DOHH2 (cell line): ENCODE measurements around the gene CR1.

ENCODE experiments used
- H3F3A ChIP-seq: fragments of 200-600 bp; sonication (generic), shearing (Covaris generic); 2 replicates; pipeline ENCODE4 v1.6.0; 2016; ENCODE audit warnings: antibody characterized with exemption, mild to moderate bottlenecking; ENCODE audit not compliant: control insufficient read depth, insufficient read depth
- H3K27ac ChIP-seq: fragments of 200-600 bp; sonication (generic); 2 replicates; pipeline ENCODE4 v1.5.1; 2014; ENCODE audit warnings: low read depth, mild to moderate bottlenecking, low read length, moderate library complexity
- H3K27me3 ChIP-seq: fragments of 200-600 bp; sonication (generic); 2 replicates; pipeline ENCODE4 v1.6.1; 2014; ENCODE audit warnings: mild to moderate bottlenecking, low read length, mixed read lengths; ENCODE audit not compliant: control insufficient read depth
- H3K36me3 ChIP-seq: fragments of 200-600 bp; sonication (generic); 2 replicates; pipeline ENCODE4 v1.6.1; 2014; ENCODE audit warnings: mild to moderate bottlenecking, low read length, moderate library complexity, mixed read lengths; ENCODE audit not compliant: control insufficient read depth
- H3K4me1 ChIP-seq: fragments of 200-600 bp; sonication (generic); 2 replicates; pipeline ENCODE4 v1.6.1; 2014; ENCODE audit warnings: mild to moderate bottlenecking, low read length, mixed read lengths; ENCODE audit not compliant: control insufficient read depth
- H3K4me2 ChIP-seq: fragments of 200-600 bp; sonication (generic); 2 replicates; pipeline ENCODE4 v1.6.0; 2014; ENCODE audit warnings: mild to moderate bottlenecking, low read length, moderate library complexity
- H3K4me3 ChIP-seq: fragments of 200-600 bp; sonication (generic); 2 replicates; pipeline ENCODE4 v1.5.1; 2014; ENCODE audit warnings: mild to moderate bottlenecking, low read length, mixed read lengths
- H3K79me2 ChIP-seq: fragments of 200-600 bp; sonication (generic); 2 replicates; pipeline ENCODE4 v1.6.1; 2014; ENCODE audit warnings: mild to moderate bottlenecking, low read length, mixed read lengths; ENCODE audit not compliant: control insufficient read depth
- H3K9me2 ChIP-seq: fragments of 200-600 bp; sonication (generic); replicated peaks from 2 replicates; pipeline ENCODE4 v1.6.1; 2014; ENCODE audit warnings: mild to moderate bottlenecking, low read length, mixed read lengths; ENCODE audit not compliant: control insufficient read depth
- H3K9me3 ChIP-seq: fragments of 200-600 bp; sonication (generic); 2 replicates; pipeline ENCODE4 v1.6.1; 2014; ENCODE audit warnings: antibody characterized with exemption, low read length, mixed read lengths; ENCODE audit not compliant: control insufficient read depth, insufficient read depth
- H4K20me1 ChIP-seq: fragments of 200-600 bp; sonication (generic); 2 replicates; pipeline ENCODE4 v1.6.0; 2014; ENCODE audit warnings: low read depth, mild to moderate bottlenecking, antibody characterized with exemption, low read length, moderate library complexity; ENCODE audit not compliant: control insufficient read depth, insufficient read depth
- EZH2phosphoT487 ChIP-seq: fragments of 200-600 bp; sonication (generic); IDR thresholded peaks from 2 replicates; pipeline ENCODE4 v1.6.1; 2017; ENCODE audit warnings: borderline replicate concordance, mild to moderate bottlenecking, antibody characterized with exemption, low read length, moderate library complexity, mixed read lengths
- TF ChIP-seq, protein P1 (sequence below): fragments of 200-600 bp; sonication (generic); IDR thresholded peaks from one replicate; pipeline ENCODE4 v1.5.1; 2014; ENCODE audit warnings: antibody characterized with exemption, mild to moderate bottlenecking, low read depth, low read length; ENCODE audit not compliant: poor library complexity, severe bottlenecking

The CR1 gene

GRCh38 chr1:207495801-207496792 is at the start of gene CR1:
TSS of gene CR1 (plus strand) at chr1:207496157. CDS start at chr1:207496268, 111 bp downstream.
- peaks cover 5% of the 10 kb centered on the region; the same call in 1 of the 2 replicates for H3K4me1 ChIP-seq
- no peaks in the 10 kb centered on the region for H3K9me2 ChIP-seq
- peaks cover 45% of the 10 kb centered on the region for H3K27me3 ChIP-seq
- no peaks in the 10 kb centered on the region for H3K79me2 ChIP-seq
- no peak within 1 kb of the TSS for H3K27ac ChIP-seq
- peak within 1 kb of the TSS; percentile 35 for H3K4me3 ChIP-seq
- no peak for TF ChIP-seq EZH2phosphoT487
- TF ChIP-seq, protein P1, sequence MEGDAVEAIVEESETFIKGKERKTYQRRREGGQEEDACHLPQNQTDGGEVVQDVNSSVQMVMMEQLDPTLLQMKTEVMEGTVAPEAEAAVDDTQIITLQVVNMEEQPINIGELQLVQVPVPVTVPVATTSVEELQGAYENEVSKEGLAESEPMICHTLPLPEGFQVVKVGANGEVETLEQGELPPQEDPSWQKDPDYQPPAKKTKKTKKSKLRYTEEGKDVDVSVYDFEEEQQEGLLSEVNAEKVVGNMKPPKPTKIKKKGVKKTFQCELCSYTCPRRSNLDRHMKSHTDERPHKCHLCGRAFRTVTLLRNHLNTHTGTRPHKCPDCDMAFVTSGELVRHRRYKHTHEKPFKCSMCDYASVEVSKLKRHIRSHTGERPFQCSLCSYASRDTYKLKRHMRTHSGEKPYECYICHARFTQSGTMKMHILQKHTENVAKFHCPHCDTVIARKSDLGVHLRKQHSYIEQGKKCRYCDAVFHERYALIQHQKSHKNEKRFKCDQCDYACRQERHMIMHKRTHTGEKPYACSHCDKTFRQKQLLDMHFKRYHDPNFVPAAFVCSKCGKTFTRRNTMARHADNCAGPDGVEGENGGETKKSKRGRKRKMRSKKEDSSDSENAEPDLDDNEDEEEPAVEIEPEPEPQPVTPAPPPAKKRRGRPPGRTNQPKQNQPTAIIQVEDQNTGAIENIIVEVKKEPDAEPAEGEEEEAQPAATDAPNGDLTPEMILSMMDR, result no peak
- H4K20me1 ChIP-seq, result no peaks in the 10 kb centered on the region
- no peaks in the 10 kb centered on the region for H3K36me3 ChIP-seq
- peak within 1 kb of the TSS; percentile 6 for H3K4me2 ChIP-seq
- H3K9me3 ChIP-seq, result no peaks in the 10 kb centered on the region
- H3F3A ChIP-seq, result no peaks in the 10 kb centered on the region

- Histone ChIP-seq H3K36me3 (no peaks in the 10 kb centered on the region), H3F3A (no peaks in the 10 kb centered on the region), H3K4me1 (peaks cover 15% of the 10 kb centered on the region), H3K27me3 (peaks cover 57% of the 10 kb centered on the region), H3K9me3 (no peaks in the 10 kb centered on the region), H3K9me2 (no peaks in the 10 kb centered on the region), H4K20me1 (no peaks in the 10 kb centered on the region), H3K27ac (no peak overlapping the region), H3K4me3 (peak overlapping the region; percentile 64), H3K79me2 (no peaks in the 10 kb centered on the region), H3K4me2 (peak overlapping the region; percentile 75)
- no peak for TF ChIP-seq EZH2phosphoT487
- TF ChIP-seq, protein P1, result no peak
Observed at GRCh38 chr1:207453710-207454045, 42.3 kb upstream of the CR1 start.

DNA sequence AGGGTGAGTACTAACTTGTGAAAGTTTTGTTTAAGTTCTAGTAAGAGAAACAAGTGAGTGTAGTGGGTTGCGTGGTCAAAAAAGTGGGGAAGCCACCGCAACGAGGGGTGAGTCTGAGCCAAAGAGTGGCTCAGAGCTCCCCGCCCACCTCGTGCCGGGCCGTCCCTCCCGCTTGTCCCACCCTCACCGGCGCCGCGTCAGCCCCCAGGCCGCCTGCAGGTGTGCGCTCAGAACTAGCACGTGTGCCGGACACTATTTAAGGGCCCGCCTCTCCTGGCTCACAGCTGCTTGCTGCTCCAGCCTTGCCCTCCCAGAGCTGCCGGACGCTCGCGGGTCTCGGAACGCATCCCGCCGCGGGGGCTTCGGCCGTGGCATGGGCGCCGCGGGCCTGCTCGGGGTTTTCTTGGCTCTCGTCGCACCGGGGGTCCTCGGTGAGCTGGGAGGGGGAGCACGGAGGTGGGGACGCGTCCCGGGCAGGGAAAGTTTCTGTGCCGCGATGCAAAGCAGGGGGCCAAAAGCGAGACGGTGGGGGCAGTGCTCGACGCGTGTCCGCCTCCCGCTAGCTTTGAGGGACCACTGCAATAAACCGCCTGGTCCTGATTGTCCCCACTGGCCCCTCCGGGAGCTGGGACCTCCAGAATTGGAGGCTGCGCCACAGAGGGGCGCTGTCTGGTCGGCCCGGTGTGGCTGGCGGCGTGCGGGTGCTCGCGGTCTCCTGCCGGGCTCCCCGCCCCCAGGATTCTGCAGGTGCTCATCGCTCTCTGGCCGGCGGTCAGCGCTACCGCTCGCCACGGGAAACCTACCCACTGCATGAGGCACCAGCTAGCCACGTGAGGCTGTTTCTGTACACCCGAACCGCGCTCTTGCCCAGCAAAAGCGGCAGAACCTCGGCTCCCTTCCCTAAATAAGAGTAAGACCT is 41.7 kb upstream of the CR1 start, which contains the start of gene CR2:
CR2 (plus strand) TSS at position 283 of the 919 bp plus-strand sequence; CDS start at position 374, 91 bp downstream.
- H3K27ac ChIP-seq, result no peak within 1 kb of the TSS
- no peaks in the 10 kb centered on the region for H3K36me3 ChIP-seq
- H3K4me3 ChIP-seq, result peak within 1 kb of the TSS; percentile 64

More for the DNA sequence above, 41.7 kb upstream of the CR1 start, which contains the start of gene CR2:
- Histone ChIP-seq H3K9me2 (no peaks in the 10 kb centered on the region), H3K9me3 (no peaks in the 10 kb centered on the region), H3K79me2 (no peaks in the 10 kb centered on the region), H4K20me1 (no peaks in the 10 kb centered on the region), H3K27me3 (peaks cover 56% of the 10 kb centered on the region), H3K4me1 (peaks cover 15% of the 10 kb centered on the region), H3F3A (no peaks in the 10 kb centered on the region), H3K4me2 (peak within 1 kb of the TSS; percentile 75)
- no peak for TF ChIP-seq EZH2phosphoT487
- TF ChIP-seq, protein P1, result peak; percentile 61
